HCT116 (cell line): ENCODE measurements around the gene SYCP2. TPM values are rescaled to one million over a fixed set of nuclear protein-coding genes. Genes with fewer than 3 reads are reported as not detected.

Source experiments
- ATAC-seq: fragments of 200-7000 bp; cut with Tn5 transposase; 2 replicates; pipeline ENCODE4 v1.9.1; 2020; ENCODE audit warnings: mild to moderate bottlenecking, moderate library complexity
- BruUV-seq: library from RNA; stranded (reverse); fragments of 400-500 nt; replicated peaks from 2 replicates; lab custom pipeline; 2021; lab: Mats Ljungman, UMichigan
- CTCF ChIA-PET: fragments of 300-600 bp; sonication (Branson Sonifier 250); formaldehyde crosslinking; loops from one replicate; lab custom pipeline; 2021; ENCODE audit warnings: antibody characterized with exemption; lab: Charles Lee
- POLR2A ChIA-PET: fragments of 300-600, 350-600 bp; sonication (Branson Sonifier 250); formaldehyde crosslinking; loops from one replicate; lab custom pipeline; 2021; ENCODE audit warnings: antibody characterized with exemption; lab: Charles Lee
- RAD21 ChIA-PET, 2 experiments: fragments of 300-600 bp; sonication (Branson Sonifier 250); formaldehyde crosslinking; loops; one replicate each; lab custom pipeline; 2023; ENCODE audit warnings: low total read pairs in 2 of 2; ENCODE audit not compliant: uncharacterized antibody in 2 of 2, unreplicated experiment in 2 of 2, low non-redundant PET in 1 of 2; lab: Charles Lee
- DNase-seq: peaks from one replicate; pipeline ENCODE4 v3.0.0-alpha.2; 2010; ENCODE audit warnings: low read depth, low spot score
- H2AFZ ChIP-seq: fragments of 200-600 bp; shearing (Covaris generic), sonication (generic); 2 replicates; pipeline ENCODE4 v1.6.1; 2017; ENCODE audit warnings: low read depth, mixed run types, mixed read lengths, antibody characterized with exemption, low read length; ENCODE audit not compliant: poor library complexity, severe bottlenecking
- H3K27ac ChIP-seq: 2 replicates; pipeline ENCODE4 v1.5.1; 2012; ENCODE audit warnings: low read depth, low read length
- H3K27me3 ChIP-seq: fragments of 200-600 bp; sonication (generic); 2 replicates; pipeline ENCODE4 v1.6.1; 2016; ENCODE audit warnings: mixed run types, low read length, mixed read lengths; ENCODE audit not compliant: insufficient read depth
- H3K36me3 ChIP-seq, 2 experiments: fragments of 200-500 bp in 1 of 2; fragments of 200-600 bp in 1 of 2; sonication (Bioruptor generic) in 1 of 2; sonication (generic) in 1 of 2; 2 replicates each; pipeline versions ENCODE4 v1.5.1 to v1.6.1; 2014 to 2016; ENCODE audit warnings: low read length in 2 of 2, inconsistent platforms in 1 of 2, mixed read lengths in 1 of 2, mixed run types in 1 of 2; ENCODE audit not compliant: insufficient read depth in 2 of 2, control insufficient read depth in 1 of 2
- H3K4me1 ChIP-seq, 2 experiments: fragments of 200-600 bp in 1 of 2; sonication (generic) in 1 of 2; 2 replicates each; pipeline versions ENCODE4 v1.5.1 to v1.6.1; 2012 to 2017; ENCODE audit warnings: low read length in 2 of 2, inconsistent platforms in 1 of 2, mild to moderate bottlenecking in 1 of 2, mixed read lengths in 1 of 2, mixed run types in 1 of 2, moderate library complexity in 1 of 2; ENCODE audit not compliant: insufficient read depth in 2 of 2, control insufficient read depth in 1 of 2
- H3K4me2 ChIP-seq: fragments of 200-600 bp; sonication (generic); 2 replicates; pipeline ENCODE4 v1.6.1; 2017; ENCODE audit warnings: mixed run types, low read length, mixed read lengths
- H3K4me3 ChIP-seq, 2 experiments: fragments of 200-600 bp in 1 of 2; sonication (generic) in 1 of 2; replicated peaks in 1 of 2; 2 replicates each; pipeline ENCODE4 v1.5.1; 2011 to 2016; ENCODE audit warnings: low read length in 2 of 2, control low read depth in 1 of 2, low read depth in 1 of 2, mild to moderate bottlenecking in 1 of 2, mixed read lengths in 1 of 2, mixed run types in 1 of 2
- H3K79me2 ChIP-seq: fragments of 200-600 bp; sonication (generic); 2 replicates; pipeline ENCODE4 v1.6.1; 2017; ENCODE audit warnings: mild to moderate bottlenecking, mixed run types, low read length, moderate library complexity, mixed read lengths; ENCODE audit not compliant: insufficient read depth
- H3K9ac ChIP-seq: fragments of 200-600 bp; sonication (generic); 2 replicates; pipeline ENCODE4 v1.6.1; 2016; ENCODE audit warnings: low read length, mixed read lengths
- H3K9me2 ChIP-seq: fragments of 200-600 bp; sonication (generic), shearing (Covaris generic); 2 replicates; pipeline ENCODE4 v1.6.1; 2017; ENCODE audit warnings: mixed run types, mild to moderate bottlenecking, moderate library complexity; ENCODE audit not compliant: insufficient read depth
- H3K9me3 ChIP-seq, 2 experiments: fragments of 200-500 bp in 1 of 2; fragments of 200-600 bp in 1 of 2; sonication (Bioruptor generic) in 1 of 2; sonication (generic) in 1 of 2; 2 replicates each; pipeline ENCODE4 v1.6.1; 2014 to 2017; ENCODE audit warnings: low read length in 2 of 2, mixed read lengths in 2 of 2, inconsistent platforms in 1 of 2, low read depth in 1 of 2, mild to moderate bottlenecking in 1 of 2, mixed run types in 1 of 2, moderate library complexity in 1 of 2; ENCODE audit not compliant: control insufficient read depth in 1 of 2, insufficient read depth in 1 of 2
- H4K20me1 ChIP-seq: fragments of 200-600 bp; sonication (generic), shearing (Covaris generic); 2 replicates; pipeline ENCODE4 v1.6.1; 2017; ENCODE audit warnings: mixed run types, mild to moderate bottlenecking, moderate library complexity; ENCODE audit not compliant: insufficient read depth
- ELF1 ChIP-seq: IDR thresholded peaks from 2 replicates; pipeline ENCODE4 v1.6.1; 2012; ENCODE audit warnings: low read depth, borderline replicate concordance
- POLR2A ChIP-seq: IDR thresholded peaks from 2 replicates; pipeline ENCODE4 v1.7.0; 2011; ENCODE audit warnings: borderline replicate concordance; ENCODE audit not compliant: insufficient read depth, insufficient read length; ENCODE audit errors: extremely low read depth
- RAD21 ChIP-seq: IDR thresholded peaks from 2 replicates; pipeline ENCODE4 v1.6.1; 2012; ENCODE audit warnings: low read depth, mild to moderate bottlenecking
- SIN3A ChIP-seq: IDR thresholded peaks from 2 replicates; pipeline ENCODE4 v1.6.1; 2012; ENCODE audit warnings: low read depth
- SP1 ChIP-seq: IDR thresholded peaks from 2 replicates; pipeline ENCODE4 v1.6.1; 2012; ENCODE audit warnings: low read depth
- ZFX ChIP-seq: fragments of 450-650 bp; IDR thresholded peaks from 2 replicates; pipeline ENCODE4 v1.6.1; 2017
- intact Hi-C: fragments of 100-400 bp; cut with micrococcal nuclease; formaldehyde crosslinking; loops from 2 replicates; pipeline ENCODE4 v1.10.0; 2022
- total RNA-seq: library from RNA; stranded (reverse); gene quantifications from one replicate; pipeline ENCODE4 v1.2.1, GENCODE V29; 2021; ENCODE audit not compliant: unreplicated experiment

Gene SYCP2
- total RNA-seq, 1 experiment from 2014 or later: 0.59 TPM

DNA sequence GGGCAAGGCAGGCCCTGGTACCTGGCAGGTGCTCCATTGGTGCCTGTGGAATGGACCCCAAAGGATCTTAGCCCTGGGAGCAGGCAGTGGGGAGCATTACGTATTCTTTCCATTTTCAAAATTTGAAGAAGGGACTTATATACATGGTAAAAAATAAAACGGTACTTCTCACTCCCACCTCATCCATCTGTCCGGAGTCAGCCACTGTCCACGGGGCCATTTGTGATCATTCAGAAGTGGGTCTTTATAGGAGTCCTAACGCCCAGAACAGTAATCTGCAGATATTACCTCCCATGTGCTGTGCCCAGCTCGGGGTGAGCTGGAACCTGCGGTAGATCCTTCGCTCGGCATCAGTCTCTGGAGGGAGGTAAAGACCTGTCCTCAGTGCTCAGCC is 110.4 kb downstream of the SYCP2 start:
- RAD21 ChIA-PET: no interaction called here
- Histone ChIP-seq H2AFZ (no peak overlapping the region), H3K4me3 (no peak overlapping the region), H3K9me3 (no peaks in the 10 kb centered on the region), H3K9ac (no peak overlapping the region), H4K20me1 (no peaks in the 10 kb centered on the region), H3K4me1 (no peaks in the 10 kb centered on the region), H3K4me2 (no peak overlapping the region), H3K36me3 (no peaks in the 10 kb centered on the region), H3K9me2 (no peaks in the 10 kb centered on the region), H3K27ac (no peak overlapping the region), H3K79me2 (no peaks in the 10 kb centered on the region), H3K27me3 (peaks cover 8% of the 10 kb centered on the region)
- no peak for ATAC-seq
- POLR2A ChIA-PET: no interaction called here
- no peak for TF ChIP-seq SIN3A
- no peak for TF ChIP-seq POLR2A
- TF ChIP-seq ELF1: no peak
- BruUV-seq: no TSS peak
- no peak for DNase-seq
- intact Hi-C loops: no loop called here
- CTCF ChIA-PET: no interaction called here

DNA sequence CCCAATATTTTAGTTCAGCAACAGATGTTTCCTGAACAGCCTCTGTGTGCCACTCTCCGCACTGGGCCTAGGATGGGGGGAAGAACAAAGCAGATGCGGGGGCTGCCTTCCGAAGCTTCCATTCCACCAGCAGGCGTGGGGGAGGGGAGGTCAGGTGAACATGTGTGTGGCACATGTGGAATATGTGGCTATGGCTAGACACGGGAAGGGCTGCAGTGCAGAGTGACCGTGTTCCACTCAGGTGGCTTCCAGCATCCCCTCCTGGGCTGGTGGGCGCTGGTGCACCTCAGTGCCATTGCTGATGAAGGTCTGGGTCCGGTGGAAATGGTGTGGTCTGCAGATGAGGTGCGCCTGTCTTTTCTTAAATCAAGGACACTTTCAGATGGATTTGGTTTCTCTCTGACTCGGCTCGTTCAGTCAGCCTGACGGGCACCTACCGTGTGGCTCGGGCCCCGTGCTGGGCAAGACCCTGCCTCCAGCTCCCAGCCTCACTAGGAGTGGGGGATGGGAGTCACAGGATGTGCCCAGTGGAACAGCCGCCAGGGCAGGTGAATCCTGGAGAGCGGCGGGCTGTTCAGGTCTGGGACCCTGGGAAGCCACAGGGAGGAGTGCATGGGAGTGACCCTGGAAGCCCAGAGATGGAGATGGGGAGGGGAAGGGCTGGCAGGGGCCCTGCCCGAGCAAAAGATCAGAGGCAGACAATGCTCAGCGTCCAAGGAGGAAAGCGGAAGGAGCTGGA is 111.0 kb downstream of the SYCP2 start:
- CTCF ChIA-PET: no interaction called here

More for the DNA sequence above, 111.0 kb downstream of the SYCP2 start:
- no peak overlapping the region for H3K4me3 ChIP-seq
- H3K27ac ChIP-seq: no peak overlapping the region
- no peaks in the 10 kb centered on the region for H3K9me2 ChIP-seq
- H3K9me3 ChIP-seq: no peaks in the 10 kb centered on the region
- H3K9ac ChIP-seq: no peak overlapping the region
- ATAC-seq: no peak
- no peak overlapping the region for H3K4me2 ChIP-seq
- H3K27me3 ChIP-seq: peaks cover 7% of the 10 kb centered on the region
- BruUV-seq: no TSS peak
- H3K4me1 ChIP-seq: no peaks in the 10 kb centered on the region
- ChIA-PET POLR2A (no interaction called here), RAD21 (no interaction called here)
- H3K36me3 ChIP-seq: no peaks in the 10 kb centered on the region
- H4K20me1 ChIP-seq: no peaks in the 10 kb centered on the region
- H2AFZ ChIP-seq: no peak overlapping the region
- no peak for DNase-seq
- H3K79me2 ChIP-seq: no peaks in the 10 kb centered on the region
- intact Hi-C loops: no loop called here
- TF ChIP-seq SIN3A (no peak), SP1 (no peak), ZFX (no peak), RAD21 (no peak)
- TF ChIP-seq, all 23 proteins: peak for 0
